ENCODE measurements around the gene TGFB2. TPM values are rescaled to one million over a fixed set of nuclear protein-coding genes. Genes with fewer than 3 reads are reported as not detected.

Gene TGFB2
- total RNA-seq, 4 donors from 2014 or later: 0.40 to 1.9 (median 0.57) TPM

DNA sequence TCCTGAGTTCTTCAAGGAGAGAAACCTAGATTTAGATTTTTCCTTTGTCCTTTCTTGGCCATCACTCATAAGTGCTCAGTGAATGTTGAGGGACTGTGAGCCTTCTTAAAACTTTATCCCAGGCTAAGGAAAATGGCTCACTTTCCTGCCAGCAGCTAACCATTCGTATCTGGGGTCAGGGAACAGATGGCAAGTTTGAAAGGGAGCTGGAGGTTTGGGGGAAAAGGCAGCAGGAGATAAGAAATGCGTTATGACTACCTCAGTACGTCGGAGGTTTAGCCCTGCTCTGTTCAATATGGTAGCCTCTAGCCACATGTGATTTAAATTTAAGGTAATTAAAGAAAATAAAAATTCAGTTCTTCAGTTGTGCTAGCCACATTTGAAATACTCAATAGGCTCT lies 46.7 kb upstream of the TGFB2 start:
- TF ChIP-seq CTCF (IDR thresholded peaks at IDR 0.05): no peak
- TF ChIP-seq POLR2A (IDR thresholded peaks at IDR 0.05): no peak
- H3K27ac ChIP-seq: no peak overlapping the region
- H3K9me3 ChIP-seq: no peaks in the 10 kb centered on the region
- WGBS, 2 donors: 82% methylated on average over 4 of the region's 4 CpGs
- no peak overlapping the region for H3K4me3 ChIP-seq
- intact Hi-C loops (cut with DNase I): no loop called here
- no peak for DNase-seq
- H3K4me1 ChIP-seq: no peaks in the 10 kb centered on the region
- no peaks in the 10 kb centered on the region for H3K27me3 ChIP-seq
- H3K36me3 ChIP-seq: peaks cover 0 to 38% (median 0%) of the 10 kb centered on the region in 3 donors

DNA sequence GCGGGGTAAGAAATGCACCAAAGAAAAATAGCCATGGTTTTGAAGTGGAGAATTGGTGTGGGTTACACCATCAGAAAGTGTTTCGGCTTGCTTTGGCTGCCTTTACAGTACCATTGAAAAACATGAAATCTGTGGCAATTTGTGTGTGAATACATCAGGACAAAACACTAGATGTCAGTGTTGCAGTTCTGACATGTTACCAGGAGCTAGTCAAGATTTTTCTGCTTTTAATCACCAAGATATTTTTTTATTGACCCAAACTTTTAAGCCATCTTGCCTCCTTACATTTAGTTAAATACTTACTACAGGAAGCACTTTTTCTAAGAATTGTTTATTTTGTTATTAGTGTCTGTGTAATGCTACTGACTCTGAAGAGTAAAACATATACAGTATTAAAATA lies 45.7 kb upstream of the TGFB2 start:
- Histone ChIP-seq H3K27me3 (no peaks in the 10 kb centered on the region), H3K4me1 (no peaks in the 10 kb centered on the region), H3K27ac (no peak overlapping the region), H3K4me3 (no peak overlapping the region), H3K36me3 (peaks cover 0 to 37% (median 0%) of the 10 kb centered on the region in 3 donors), H3K9me3 (no peaks in the 10 kb centered on the region)
- DNase-seq: no peak
- intact Hi-C loops (cut with DNase I): no loop called here
- TF ChIP-seq CTCF (IDR thresholded peaks at IDR 0.05): peak in 2 of 6 experiments; percentile 5 to 18
- TF ChIP-seq POLR2A (IDR thresholded peaks at IDR 0.05): no peak
- 67 to 72% methylated on average over 2 of the region's 2 CpGs for WGBS, 2 donors

DNA sequence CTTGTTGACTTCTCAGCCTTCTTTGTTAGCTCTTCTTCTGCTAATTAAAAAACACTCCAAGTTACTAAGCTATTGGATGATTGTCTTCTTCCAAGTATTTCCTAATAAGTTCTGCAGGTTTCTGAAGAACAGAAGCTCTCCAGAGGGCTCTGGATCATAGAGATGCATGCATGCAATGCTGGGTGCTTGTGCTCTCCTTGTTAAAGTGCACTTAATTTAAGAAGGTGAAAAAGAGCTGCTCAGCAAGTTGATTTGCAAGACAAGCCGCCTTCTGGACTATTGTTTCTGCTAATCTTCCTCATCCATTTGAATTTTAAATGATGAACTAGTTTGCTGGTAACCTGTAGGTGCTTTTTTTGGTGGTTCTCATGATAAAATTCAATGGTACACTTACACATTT lies 43.9 kb upstream of the TGFB2 start:
- DNase-seq: no peak
- Histone ChIP-seq H3K9me3 (no peaks in the 10 kb centered on the region), H3K27me3 (no peaks in the 10 kb centered on the region), H3K4me3 (no peak overlapping the region), H3K4me1 (no peaks in the 10 kb centered on the region), H3K36me3 (peaks cover 0 to 47% (median 0%) of the 10 kb centered on the region in 3 donors), H3K27ac (no peak overlapping the region)
- WGBS, 2 donors: 80 to 82% methylated on average over 1 of the region's 1 CpG
- intact Hi-C loops (cut with DNase I): no loop called here
- TF ChIP-seq POLR2A (IDR thresholded peaks at IDR 0.05): no peak
- no peak for TF ChIP-seq CTCF (IDR thresholded peaks at IDR 0.05)

GRCh38 chr1:218302155-218302554 lies 43.0 kb upstream of the TGFB2 start:
- H3K4me1 ChIP-seq: no peaks in the 10 kb centered on the region
- H3K36me3 ChIP-seq: peaks cover 0 to 47% (median 0%) of the 10 kb centered on the region in 3 donors
- H3K27me3 ChIP-seq: no peaks in the 10 kb centered on the region
- TF ChIP-seq CTCF (IDR thresholded peaks at IDR 0.05) (no peak), POLR2A (IDR thresholded peaks at IDR 0.05) (no peak)
- no peak overlapping the region for H3K4me3 ChIP-seq
- WGBS, 2 donors: 90 to 91% methylated on average over 2 to 3 of the region's 3 CpGs
- DNase-seq: no peak
- H3K9me3 ChIP-seq: no peaks in the 10 kb centered on the region
- intact Hi-C loops (cut with DNase I): no loop called here
- H3K27ac ChIP-seq: no peak overlapping the region

GRCh38 chr1:218303176-218303879 lies 41.8 kb upstream of the TGFB2 start:
- intact Hi-C loops (cut with DNase I): no loop called here
- no peaks in the 10 kb centered on the region for H3K9me3 ChIP-seq
- H3K4me3 ChIP-seq: no peak overlapping the region
- no peaks in the 10 kb centered on the region for H3K27me3 ChIP-seq
- no peaks in the 10 kb centered on the region for H3K4me1 ChIP-seq
- H3K36me3 ChIP-seq: peaks cover 0 to 57% (median 0%) of the 10 kb centered on the region in 3 donors
- H3K27ac ChIP-seq: no peak overlapping the region
- TF ChIP-seq CTCF (IDR thresholded peaks at IDR 0.05) (no peak), POLR2A (IDR thresholded peaks at IDR 0.05) (no peak)
- no peak for DNase-seq
